ENCODE measurements around the gene OR4K5.

The OR4K5 gene

GRCh38 chr14:19947413-19948090 lies 27.1 kb downstream of the OR4K5 start:
- peak; percentile 37; the same call in 1 of the 2 replicates for TF ChIP-seq CTCF (IDR thresholded peaks at IDR 0.05)

GRCh38 chr14:19949218-19949617 lies 28.8 kb downstream of the OR4K5 start:
- TF ChIP-seq CTCF (IDR thresholded peaks at IDR 0.05), result no peak

Measured in LNCAP (cell line).